SU-DHL-6 (cell line): ENCODE measurements around the gene WDR35.

Experiments
- H2AFZ ChIP-seq: fragments of 200-600 bp; sonication (generic); 2 replicates; pipeline ENCODE4 v1.6.1; 2014; ENCODE audit warnings: low read depth, mild to moderate bottlenecking, moderate library complexity, mixed read lengths, antibody characterized with exemption, low read length; ENCODE audit not compliant: severe bottlenecking
- H3F3A ChIP-seq: fragments of 200-600 bp; shearing (Covaris generic); 2 replicates; pipeline ENCODE4 v1.6.0; 2016; ENCODE audit warnings: antibody characterized with exemption, mild to moderate bottlenecking; ENCODE audit not compliant: insufficient read depth
- H3K27ac ChIP-seq: fragments of 200-600 bp; sonication (generic); 2 replicates; pipeline ENCODE4 v1.5.1; 2016; ENCODE audit warnings: low read depth, mild to moderate bottlenecking, low read length, moderate library complexity, mixed read lengths
- H3K27me3 ChIP-seq: fragments of 200-600 bp; sonication (generic), shearing (Covaris generic); 2 replicates; pipeline ENCODE4 v1.6.0; 2014; ENCODE audit warnings: mild to moderate bottlenecking, low read length
- H3K36me3 ChIP-seq: fragments of 200-600 bp; sonication (generic); 2 replicates; pipeline ENCODE4 v1.6.1; 2014; ENCODE audit warnings: mild to moderate bottlenecking, low read length, mixed read lengths
- H3K4me2 ChIP-seq: fragments of 300-600, 200-600 bp; shearing (Covaris generic), sonication (generic); 2 replicates; pipeline ENCODE4 v1.6.0; 2014; ENCODE audit warnings: low read length, low read depth, mild to moderate bottlenecking; ENCODE audit not compliant: poor library complexity, severe bottlenecking
- H3K4me3 ChIP-seq: fragments of 200-600 bp; sonication (generic); 2 replicates; pipeline ENCODE4 v1.5.1; 2014; ENCODE audit warnings: antibody characterized with exemption, low read length, mild to moderate bottlenecking, mixed read lengths; ENCODE audit not compliant: insufficient read depth, poor library complexity, severe bottlenecking
- H3K79me2 ChIP-seq: fragments of 200-600 bp; sonication (generic); 2 replicates; pipeline ENCODE4 v1.6.1; 2014; ENCODE audit warnings: mild to moderate bottlenecking, low read length, moderate library complexity; ENCODE audit not compliant: insufficient read depth
- H3K9ac ChIP-seq: fragments of 200-600 bp; sonication (generic); 2 replicates; pipeline ENCODE4 v1.7.0; 2014; ENCODE audit warnings: mild to moderate bottlenecking, low read length
- H3K9me2 ChIP-seq: fragments of 200-600 bp; sonication (generic); replicated peaks from 2 replicates; pipeline ENCODE4 v1.6.1; 2014; ENCODE audit warnings: low read length; ENCODE audit not compliant: insufficient read depth
- H3K9me3 ChIP-seq: fragments of 200-600 bp; sonication (generic); 2 replicates; pipeline ENCODE4 v1.6.1; 2014; ENCODE audit warnings: low read length, mixed read lengths; ENCODE audit not compliant: insufficient read depth
- H4K20me1 ChIP-seq: fragments of 200-600 bp; sonication (generic); 2 replicates; pipeline ENCODE4 v1.6.1; 2014; ENCODE audit warnings: low read depth, mild to moderate bottlenecking, antibody characterized with exemption, low read length, moderate library complexity, mixed read lengths
- CTCF ChIP-seq: fragments of 200-600 bp; sonication (generic); IDR thresholded peaks from one replicate; pipeline ENCODE4 v1.5.1; 2017; ENCODE audit warnings: antibody characterized with exemption, mild to moderate bottlenecking, low read length, moderate library complexity; ENCODE audit not compliant: insufficient read depth, poor library complexity, severe bottlenecking
- EZH2phosphoT487 ChIP-seq: fragments of 200-600 bp; sonication (generic), shearing (Covaris generic); conservative IDR thresholded peaks from 2 replicates; pipeline ENCODE4 v1.6.1; 2018; ENCODE audit warnings: mild to moderate bottlenecking, antibody characterized with exemption, low read length, moderate library complexity, mixed read lengths

The WDR35 gene

GRCh38 chr2:20013126-20013849 is 23.4 kb upstream of the WDR35 start:
- Histone ChIP-seq H3K36me3 (no peaks in the 10 kb centered on the region), H3K4me2 (no peak overlapping the region), H3K9ac (no peak overlapping the region), H3K9me2 (no peaks in the 10 kb centered on the region), H3K27me3 (no peaks in the 10 kb centered on the region), H3F3A (no peaks in the 10 kb centered on the region), H2AFZ (no peak overlapping the region), H3K27ac (no peak overlapping the region), H3K9me3 (no peaks in the 10 kb centered on the region), H4K20me1 (no peaks in the 10 kb centered on the region), H3K4me3 (no peak overlapping the region), H3K79me2 (no peaks in the 10 kb centered on the region)
- TF ChIP-seq EZH2phosphoT487 = no peak

- H4K20me1 ChIP-seq = no peaks in the 10 kb centered on the region
- H3K9me2 ChIP-seq = no peaks in the 10 kb centered on the region
- H3K27me3 ChIP-seq = no peaks in the 10 kb centered on the region
- H2AFZ ChIP-seq = no peak within 1 kb of the TSS
- H3K4me2 ChIP-seq = no peak within 1 kb of the TSS
- H3K9ac ChIP-seq = no peak within 1 kb of the TSS
- no peaks in the 10 kb centered on the region for H3K36me3 ChIP-seq
- no peak within 1 kb of the TSS for H3K27ac ChIP-seq
- TF ChIP-seq CTCF (no peak), EZH2phosphoT487 (no peak)
- no peaks in the 10 kb centered on the region for H3K79me2 ChIP-seq
- H3K4me3 ChIP-seq = no peak within 1 kb of the TSS
- no peaks in the 10 kb centered on the region for H3K9me3 ChIP-seq
- no peaks in the 10 kb centered on the region for H3F3A ChIP-seq
These were observed 22.6 kb upstream of the WDR35 start, which contains the start of gene MATN3 for GRCh38 chr2:20012282-20013125. MATN3 (minus strand) TSS chr2:20012668; CDS start chr2:20012631, 37 bp downstream.

- no peaks in the 10 kb centered on the region for H3K27me3 ChIP-seq
- H3F3A ChIP-seq = no peaks in the 10 kb centered on the region
- H4K20me1 ChIP-seq = no peaks in the 10 kb centered on the region
- no peaks in the 10 kb centered on the region for H3K9me2 ChIP-seq
- H3K79me2 ChIP-seq = no peaks in the 10 kb centered on the region
- H3K9me3 ChIP-seq = no peaks in the 10 kb centered on the region
- H2AFZ ChIP-seq = no peak overlapping the region
- TF ChIP-seq EZH2phosphoT487 = no peak
- TF ChIP-seq CTCF = no peak
- no peaks in the 10 kb centered on the region for H3K36me3 ChIP-seq
- H3K4me2 ChIP-seq = no peak overlapping the region
- no peak overlapping the region for H3K4me3 ChIP-seq
- no peak overlapping the region for H3K9ac ChIP-seq
- no peak overlapping the region for H3K27ac ChIP-seq
These were observed 22.1 kb upstream of the WDR35 start for GRCh38 chr2:20012032-20012281.
